T-cell (primary cell): ENCODE results near the gene SERPINA12. TPM values are rescaled to one million over a fixed set of nuclear protein-coding genes. Genes with fewer than 3 reads are reported as not detected.

ENCODE experiments used
- ATAC-seq, 4 experiments: fragments of 200-7000 bp in 3 of 4; fragments of 150-1000 bp in 1 of 4; cut with Tn5 transposase; replicated peaks in 1 of 4; 1 replicate in 3 of 4; 2 replicates in 1 of 4; pipeline ENCODE4 v1.10.0; 2021; ENCODE audit warnings: moderate library complexity in 3 of 4, mild to moderate bottlenecking in 2 of 4, moderate number of reproducible peaks in 1 of 4
- CTCF ChIA-PET, 2 donors: fragments of 300-600 bp; sonication (Branson Sonifier 250); formaldehyde crosslinking; loops; one replicate each; lab custom pipeline; 2022; ENCODE audit warnings: antibody characterized with exemption in 2 of 2; lab: Charles Lee
- POLR2A ChIA-PET, 2 donors: fragments of 300-600 bp; sonication (Branson Sonifier 250); formaldehyde crosslinking; loops; one replicate each; lab custom pipeline; 2022; ENCODE audit warnings: antibody characterized with exemption in 2 of 2; lab: Charles Lee
- DNase-seq, 35 experiments: peaks; one replicate each; pipeline versions ENCODE4 v3.0.0 to v3.0.0-alpha.2; 2013 to 2023
- H3K27ac ChIP-seq: one replicate; pipeline ENCODE4 v1.5.1; 2013; ENCODE audit warnings: low read length
- H3K27me3 ChIP-seq, 2 experiments: replicated peaks in 1 of 2; 1 replicate in 1 of 2; 2 replicates in 1 of 2; pipeline versions ENCODE4 v1.6.1 to v1.7.0; 2013; ENCODE audit warnings: low read length in 1 of 2, mixed read lengths in 1 of 2; ENCODE audit not compliant: control insufficient read depth in 2 of 2, insufficient read depth in 2 of 2; ENCODE audit errors: extremely low read depth in 1 of 2
- H3K36me3 ChIP-seq, 2 donors: 1 replicate in 1 of 2; 2 replicates in 1 of 2; pipeline versions ENCODE4 v1.6.1 to v1.7.0; 2013; ENCODE audit warnings: low read length in 1 of 2; ENCODE audit not compliant: control insufficient read depth in 2 of 2, insufficient read depth in 1 of 2; ENCODE audit errors: extremely low read depth in 1 of 2
- H3K4me1 ChIP-seq, 2 experiments: 1 replicate in 1 of 2; 2 replicates in 1 of 2; pipeline versions ENCODE4 v1.6.1 to v1.7.0; 2013; ENCODE audit warnings: low read length in 2 of 2, mixed read lengths in 1 of 2; ENCODE audit not compliant: insufficient read depth in 2 of 2, control insufficient read depth in 1 of 2; ENCODE audit errors: extremely low read depth in 1 of 2
- H3K4me3 ChIP-seq, 2 donors: 1 replicate in 1 of 2; 2 replicates in 1 of 2; pipeline versions ENCODE4 v1.5.1 to v1.7.0; 2013; ENCODE audit warnings: mild to moderate bottlenecking in 2 of 2, low read length in 1 of 2, moderate library complexity in 1 of 2; ENCODE audit not compliant: control insufficient read depth in 1 of 2; ENCODE audit errors: extremely low read depth in 1 of 2
- H3K9me3 ChIP-seq: 2 replicates; pipeline ENCODE4 v1.7.0; 2013
- H3K27ac Mint-ChIP-seq, 2 donors: one replicate each; pipeline ENCODE4 v1.8.0; 2020 to 2021; ENCODE audit warnings: mild to moderate bottlenecking in 2 of 2, mixed read lengths in 2 of 2
- H3K27me3 Mint-ChIP-seq, 2 donors: one replicate each; pipeline ENCODE4 v1.8.0; 2021 to 2022; ENCODE audit warnings: mixed read lengths in 2 of 2
- H3K36me3 Mint-ChIP-seq: one replicate; pipeline ENCODE4 v1.8.0; 2021; ENCODE audit warnings: mixed read lengths
- H3K4me1 Mint-ChIP-seq, 3 donors: one replicate each; pipeline ENCODE4 v1.8.0; 2020 to 2022; ENCODE audit warnings: mixed read lengths in 3 of 3, mild to moderate bottlenecking in 1 of 3
- H3K4me3 Mint-ChIP-seq, 3 donors: one replicate each; pipeline ENCODE4 v1.8.0; 2020 to 2022; ENCODE audit warnings: mild to moderate bottlenecking in 3 of 3, mixed read lengths in 3 of 3, moderate library complexity in 3 of 3
- H3K9me3 Mint-ChIP-seq, 3 donors: one replicate each; pipeline ENCODE4 v1.8.0; 2020 to 2022; ENCODE audit warnings: mixed read lengths in 3 of 3
- WGBS: methylation state at CpG from one replicate; pipeline ENCODE4 v1.1.5; 2013; ENCODE audit warnings: missing lambda C conversion rate; ENCODE audit not compliant: insufficient coverage; 5-methylcytosine and 5-hydroxymethylcytosine counted together
- total RNA-seq, 35 experiments: library from RNA in 6 of 35; stranded (reverse) in 6 of 35; fragments of 120-200 nt in 1 of 35; gene quantifications; one replicate each; pipeline versions ENCODE4 v1.2.1 to v1.2.4 and lab custom pipeline; 2013 to 2026

Gene SERPINA12
- total RNA-seq, 5 donors from 2014 or later (not counting 1 experiment from before 2014, with no cell fraction given): not detected

GRCh38 chr14:94542811-94543440 lies 33.7 kb upstream of the SERPINA12 start:
- Mint-ChIP-seq H3K4me1 (no peaks in the 10 kb centered on the region), H3K27ac (no peak overlapping the region), H3K36me3 (no peaks in the 10 kb centered on the region), H3K4me3 (no peak overlapping the region), H3K27me3 (peaks cover 8 to 31% of the 10 kb centered on the region in 2 donors), H3K9me3 (peaks cover 0 to 11% (median 10%) of the 10 kb centered on the region in 3 donors)
- no peaks in the 10 kb centered on the region for H3K36me3 ChIP-seq
- H3K4me1 ChIP-seq: no peaks in the 10 kb centered on the region
- no peak overlapping the region for H3K27ac ChIP-seq
- ChIA-PET POLR2A (no interaction called here), CTCF (no interaction called here)
- H3K9me3 ChIP-seq: no peaks in the 10 kb centered on the region
- WGBS: 57% methylated on average over 7 of the region's 9 CpGs
- peaks cover 0 to 40% of the 10 kb centered on the region in 2 experiments for H3K27me3 ChIP-seq
- no peak for DNase-seq
- no peak overlapping the region for H3K4me3 ChIP-seq
- no peak for ATAC-seq

- Histone ChIP-seq H3K27ac (no peak overlapping the region), H3K4me1 (no peaks in the 10 kb centered on the region), H3K36me3 (no peaks in the 10 kb centered on the region), H3K4me3 (no peak overlapping the region), H3K9me3 (no peaks in the 10 kb centered on the region), H3K27me3 (peaks cover 0 to 39% of the 10 kb centered on the region in 2 experiments)
- Mint-ChIP-seq H3K4me3 (no peak overlapping the region), H3K27ac (no peak overlapping the region), H3K9me3 (peaks cover 0 to 11% (median 10%) of the 10 kb centered on the region in 3 donors), H3K27me3 (peaks cover 10 to 35% of the 10 kb centered on the region in 2 donors), H3K4me1 (no peaks in the 10 kb centered on the region), H3K36me3 (no peaks in the 10 kb centered on the region)
- no peak for DNase-seq
- ChIA-PET CTCF (no interaction called here), POLR2A (no interaction called here)
- ATAC-seq: no peak
- 68% methylated on average over 9 of the region's 12 CpGs for WGBS
Observed at GRCh38 chr14:94542111-94542810, 33.0 kb upstream of the SERPINA12 start.

GRCh38 chr14:94541234-94541975 lies 32.1 kb upstream of the SERPINA12 start:
- H3K4me1 Mint-ChIP-seq: no peaks in the 10 kb centered on the region
- no peaks in the 10 kb centered on the region for H3K36me3 Mint-ChIP-seq
- WGBS: 78% methylated on average over 3 of the region's 9 CpGs
- peaks cover 13 to 35% of the 10 kb centered on the region in 2 donors for H3K27me3 Mint-ChIP-seq
- no peak overlapping the region for H3K27ac Mint-ChIP-seq
- POLR2A ChIA-PET: no interaction called here
- no peaks in the 10 kb centered on the region for H3K36me3 ChIP-seq
- DNase-seq: no peak
- H3K4me1 ChIP-seq: no peaks in the 10 kb centered on the region
- no peak for ATAC-seq
- H3K9me3 Mint-ChIP-seq: peaks cover 0 to 10% (median 7%) of the 10 kb centered on the region in 3 donors
- no peak overlapping the region for H3K27ac ChIP-seq
- CTCF ChIA-PET: no interaction called here
- H3K4me3 ChIP-seq: no peak overlapping the region
- H3K9me3 ChIP-seq: no peaks in the 10 kb centered on the region
- peaks cover 0 to 37% of the 10 kb centered on the region in 2 experiments for H3K27me3 ChIP-seq
- H3K4me3 Mint-ChIP-seq: no peak overlapping the region

GRCh38 chr14:94540031-94540794 lies 30.9 kb upstream of the SERPINA12 start:
- Mint-ChIP-seq H3K27ac (no peak overlapping the region), H3K4me3 (no peak overlapping the region), H3K4me1 (no peaks in the 10 kb centered on the region), H3K27me3 (peaks cover 5 to 26% of the 10 kb centered on the region in 2 donors), H3K36me3 (no peaks in the 10 kb centered on the region), H3K9me3 (peaks cover 0 to 3% (median 0%) of the 10 kb centered on the region in 3 donors)
- H3K4me3 ChIP-seq: no peak overlapping the region
- WGBS: 47% methylated on average over 11 of the region's 13 CpGs
- no peak for DNase-seq
- no peaks in the 10 kb centered on the region for H3K36me3 ChIP-seq
- CTCF ChIA-PET: no interaction called here
- H3K27me3 ChIP-seq: peaks cover 0 to 35% of the 10 kb centered on the region in 2 experiments
- no peaks in the 10 kb centered on the region for H3K9me3 ChIP-seq
- no peaks in the 10 kb centered on the region for H3K4me1 ChIP-seq
- H3K27ac ChIP-seq: no peak overlapping the region
- ATAC-seq: no peak
- POLR2A ChIA-PET: no interaction called here

- DNase-seq: no peak
- 65% methylated on average over 3 of the region's 7 CpGs for WGBS
- peaks cover 0 to 31% of the 10 kb centered on the region in 2 experiments for H3K27me3 ChIP-seq
- no peak overlapping the region for H3K27ac ChIP-seq
- no peak overlapping the region for H3K4me3 Mint-ChIP-seq
- H3K9me3 ChIP-seq: no peaks in the 10 kb centered on the region
- H3K4me1 Mint-ChIP-seq: no peaks in the 10 kb centered on the region
- no peaks in the 10 kb centered on the region for H3K4me1 ChIP-seq
- ChIA-PET POLR2A (no interaction called here), CTCF (no interaction called here)
- peaks cover 0 to 3% (median 0%) of the 10 kb centered on the region in 3 donors for H3K9me3 Mint-ChIP-seq
- H3K36me3 Mint-ChIP-seq: no peaks in the 10 kb centered on the region
- no peak overlapping the region for H3K27ac Mint-ChIP-seq
- no peaks in the 10 kb centered on the region for H3K36me3 ChIP-seq
- no peak overlapping the region for H3K4me3 ChIP-seq
- peaks cover 5 to 25% of the 10 kb centered on the region in 2 donors for H3K27me3 Mint-ChIP-seq
- no peak for ATAC-seq
Observed at GRCh38 chr14:94539181-94539580, 29.9 kb upstream of the SERPINA12 start.
